Sigmoid colon (tissue), 4 donors: ENCODE data around the gene RHEBL1.

ENCODE experiments used
- EP300 ChIP-seq, 4 donors: sonication (generic); formaldehyde crosslinking; IDR thresholded peaks; one replicate each; pipeline ENCODE4 v1.6.1; 2017; ENCODE audit warnings: antibody characterized with exemption in 4 of 4
- POLR2A ChIP-seq, 2 donors: fragments of 450-650 bp; IDR thresholded peaks; one replicate each; pipeline ENCODE4 v1.6.1; 2016; ENCODE audit warnings: antibody characterized with exemption in 2 of 2, mild to moderate bottlenecking in 2 of 2, moderate library complexity in 2 of 2
- TF ChIP-seq, protein P1 (sequence below), 4 experiments: fragments of 450-650 bp in 3 of 4; fragments of 200-600 bp in 1 of 4; IDR thresholded peaks; one replicate each; pipeline ENCODE4 v1.5.1; 2016 to 2019; ENCODE audit warnings: antibody characterized with exemption in 4 of 4, mild to moderate bottlenecking in 3 of 4, moderate library complexity in 2 of 4

GRCh38 chr12:49059299-49060171 is 10.2 kb downstream of the RHEBL1 start:
- TF ChIP-seq POLR2A (IDR thresholded peaks at IDR 0.05) (no peak), EP300 (IDR thresholded peaks at IDR 0.05) (no peak)
- TF ChIP-seq, protein P1, sequence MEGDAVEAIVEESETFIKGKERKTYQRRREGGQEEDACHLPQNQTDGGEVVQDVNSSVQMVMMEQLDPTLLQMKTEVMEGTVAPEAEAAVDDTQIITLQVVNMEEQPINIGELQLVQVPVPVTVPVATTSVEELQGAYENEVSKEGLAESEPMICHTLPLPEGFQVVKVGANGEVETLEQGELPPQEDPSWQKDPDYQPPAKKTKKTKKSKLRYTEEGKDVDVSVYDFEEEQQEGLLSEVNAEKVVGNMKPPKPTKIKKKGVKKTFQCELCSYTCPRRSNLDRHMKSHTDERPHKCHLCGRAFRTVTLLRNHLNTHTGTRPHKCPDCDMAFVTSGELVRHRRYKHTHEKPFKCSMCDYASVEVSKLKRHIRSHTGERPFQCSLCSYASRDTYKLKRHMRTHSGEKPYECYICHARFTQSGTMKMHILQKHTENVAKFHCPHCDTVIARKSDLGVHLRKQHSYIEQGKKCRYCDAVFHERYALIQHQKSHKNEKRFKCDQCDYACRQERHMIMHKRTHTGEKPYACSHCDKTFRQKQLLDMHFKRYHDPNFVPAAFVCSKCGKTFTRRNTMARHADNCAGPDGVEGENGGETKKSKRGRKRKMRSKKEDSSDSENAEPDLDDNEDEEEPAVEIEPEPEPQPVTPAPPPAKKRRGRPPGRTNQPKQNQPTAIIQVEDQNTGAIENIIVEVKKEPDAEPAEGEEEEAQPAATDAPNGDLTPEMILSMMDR (IDR thresholded peaks at IDR 0.05): no peak
